SK-N-SH (cell line): Measurements from ENCODE around the gene C1orf226.

Source experiments
- RFX5 ChIP-seq: IDR thresholded peaks from 2 replicates; pipeline ENCODE4 v1.6.1; 2012; ENCODE audit warnings: mild to moderate bottlenecking, improper control_type of control experiment, low read length
- TF ChIP-seq, protein P1 (sequence below): fragments of 200-600 bp; sonication (generic); IDR thresholded peaks from 2 replicates; pipeline ENCODE4 v1.6.1; 2017; ENCODE audit warnings: antibody characterized with exemption, mild to moderate bottlenecking, moderate library complexity

DNA sequence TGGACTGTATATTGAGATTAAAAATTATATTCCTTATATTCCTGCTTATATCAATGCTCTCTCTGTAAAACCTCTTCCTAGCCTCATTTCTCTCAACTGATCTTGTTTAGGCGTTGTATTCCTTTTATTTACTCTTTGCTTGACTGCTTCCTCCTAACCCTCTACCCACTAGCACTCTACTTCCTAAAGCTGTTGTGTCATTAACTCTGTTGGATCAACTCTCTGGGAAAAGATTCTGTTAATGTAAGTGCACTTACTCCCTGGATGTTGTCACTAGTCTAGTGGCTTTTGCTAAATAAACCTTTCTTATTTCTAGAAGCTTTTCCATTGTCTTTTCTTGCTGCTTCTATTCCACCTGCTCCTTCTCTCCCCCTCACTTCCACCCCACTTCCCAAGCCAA, 11.4 kb upstream of the C1orf226 start:
- no peak for TF ChIP-seq RFX5
- TF ChIP-seq, protein P1, sequence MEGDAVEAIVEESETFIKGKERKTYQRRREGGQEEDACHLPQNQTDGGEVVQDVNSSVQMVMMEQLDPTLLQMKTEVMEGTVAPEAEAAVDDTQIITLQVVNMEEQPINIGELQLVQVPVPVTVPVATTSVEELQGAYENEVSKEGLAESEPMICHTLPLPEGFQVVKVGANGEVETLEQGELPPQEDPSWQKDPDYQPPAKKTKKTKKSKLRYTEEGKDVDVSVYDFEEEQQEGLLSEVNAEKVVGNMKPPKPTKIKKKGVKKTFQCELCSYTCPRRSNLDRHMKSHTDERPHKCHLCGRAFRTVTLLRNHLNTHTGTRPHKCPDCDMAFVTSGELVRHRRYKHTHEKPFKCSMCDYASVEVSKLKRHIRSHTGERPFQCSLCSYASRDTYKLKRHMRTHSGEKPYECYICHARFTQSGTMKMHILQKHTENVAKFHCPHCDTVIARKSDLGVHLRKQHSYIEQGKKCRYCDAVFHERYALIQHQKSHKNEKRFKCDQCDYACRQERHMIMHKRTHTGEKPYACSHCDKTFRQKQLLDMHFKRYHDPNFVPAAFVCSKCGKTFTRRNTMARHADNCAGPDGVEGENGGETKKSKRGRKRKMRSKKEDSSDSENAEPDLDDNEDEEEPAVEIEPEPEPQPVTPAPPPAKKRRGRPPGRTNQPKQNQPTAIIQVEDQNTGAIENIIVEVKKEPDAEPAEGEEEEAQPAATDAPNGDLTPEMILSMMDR: no peak
